GM06990 (cell line): ENCODE data around the gene MYO19.

Source experiments
- DNase-seq: peaks from one replicate; pipeline ENCODE4 v3.0.0-alpha.2; 2011; ENCODE audit not compliant: insufficient read length; ENCODE audit errors: extremely low read depth
- H3K27me3 ChIP-seq: replicated peaks from 2 replicates; pipeline ENCODE4 v1.6.0; 2011; ENCODE audit warnings: low read length; ENCODE audit not compliant: control insufficient read depth, insufficient read depth
- H3K36me3 ChIP-seq: 2 replicates; pipeline ENCODE4 v1.5.1; 2011; ENCODE audit warnings: low read length; ENCODE audit not compliant: control insufficient read depth, insufficient read depth
- H3K4me3 ChIP-seq: replicated peaks from 2 replicates; pipeline ENCODE4 v1.5.1; 2011; ENCODE audit warnings: low read depth, mild to moderate bottlenecking, control low read depth, low read length
- TF ChIP-seq, protein P1 (sequence below): IDR thresholded peaks from 2 replicates; pipeline ENCODE4 v1.5.1; 2011; ENCODE audit warnings: low read length, control low read depth, mild to moderate bottlenecking, inconsistent platforms; ENCODE audit not compliant: insufficient read depth, poor library complexity, severe bottlenecking

Gene MYO19

DNA sequence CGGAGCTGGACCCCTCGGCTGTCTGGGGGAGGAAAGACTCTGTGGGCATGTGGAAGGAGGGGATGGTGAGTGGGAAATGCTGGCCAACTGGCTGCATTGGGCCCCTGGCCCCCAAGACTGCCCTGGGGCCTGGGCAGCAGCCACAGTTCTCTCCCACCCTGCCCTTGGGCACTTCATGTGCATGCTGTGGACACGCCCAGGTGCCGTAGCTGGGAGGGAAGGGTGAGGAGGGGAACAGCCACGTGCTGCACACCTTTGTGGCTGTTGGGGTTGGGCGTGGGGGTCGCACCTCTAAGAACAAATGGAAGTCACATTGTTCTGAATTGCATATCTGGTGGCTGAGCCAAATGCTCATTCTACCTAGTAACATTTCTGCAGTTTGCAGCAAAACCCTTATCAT, 60.1 kb downstream of the MYO19 start:
- H3K27me3 ChIP-seq, result no peaks in the 10 kb centered on the region; the same call in 1 of the 2 replicates

GRCh38 chr17:36470499-36470898, 64.2 kb downstream of the MYO19 start:
- DNase-seq, result no peak

More for the DNA sequence above, 60.1 kb downstream of the MYO19 start:
- no peaks in the 10 kb centered on the region for H3K36me3 ChIP-seq
- TF ChIP-seq, protein P1, sequence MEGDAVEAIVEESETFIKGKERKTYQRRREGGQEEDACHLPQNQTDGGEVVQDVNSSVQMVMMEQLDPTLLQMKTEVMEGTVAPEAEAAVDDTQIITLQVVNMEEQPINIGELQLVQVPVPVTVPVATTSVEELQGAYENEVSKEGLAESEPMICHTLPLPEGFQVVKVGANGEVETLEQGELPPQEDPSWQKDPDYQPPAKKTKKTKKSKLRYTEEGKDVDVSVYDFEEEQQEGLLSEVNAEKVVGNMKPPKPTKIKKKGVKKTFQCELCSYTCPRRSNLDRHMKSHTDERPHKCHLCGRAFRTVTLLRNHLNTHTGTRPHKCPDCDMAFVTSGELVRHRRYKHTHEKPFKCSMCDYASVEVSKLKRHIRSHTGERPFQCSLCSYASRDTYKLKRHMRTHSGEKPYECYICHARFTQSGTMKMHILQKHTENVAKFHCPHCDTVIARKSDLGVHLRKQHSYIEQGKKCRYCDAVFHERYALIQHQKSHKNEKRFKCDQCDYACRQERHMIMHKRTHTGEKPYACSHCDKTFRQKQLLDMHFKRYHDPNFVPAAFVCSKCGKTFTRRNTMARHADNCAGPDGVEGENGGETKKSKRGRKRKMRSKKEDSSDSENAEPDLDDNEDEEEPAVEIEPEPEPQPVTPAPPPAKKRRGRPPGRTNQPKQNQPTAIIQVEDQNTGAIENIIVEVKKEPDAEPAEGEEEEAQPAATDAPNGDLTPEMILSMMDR, result no peak
- DNase-seq, result no peak
- H3K4me3 ChIP-seq, result no peak overlapping the region

DNA sequence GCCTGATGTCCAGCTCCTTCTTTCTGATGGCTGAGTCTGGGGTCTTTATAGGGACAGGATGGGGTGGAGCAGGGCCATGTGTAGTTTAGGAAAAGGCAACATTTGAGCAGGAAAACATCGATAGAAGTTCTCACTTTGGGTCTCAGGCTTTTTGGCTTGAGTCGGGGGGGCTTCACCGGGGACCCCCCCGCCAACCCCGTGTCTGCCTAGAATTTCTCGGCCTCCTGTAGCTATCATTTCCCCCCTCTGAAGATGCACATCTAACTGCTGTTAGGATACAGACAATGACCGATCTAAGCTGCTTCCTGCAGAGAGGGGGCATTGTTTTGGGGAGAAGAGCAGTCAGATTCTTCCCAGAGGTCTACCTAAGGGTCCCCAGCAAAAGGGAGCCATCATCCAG, 64.9 kb downstream of the MYO19 start:
- no peak for DNase-seq
- Histone ChIP-seq H3K4me3 (no peak overlapping the region), H3K36me3 (no peaks in the 10 kb centered on the region), H3K27me3 (peaks cover 3% of the 10 kb centered on the region; the same call in 1 of the 2 replicates)
- TF ChIP-seq, protein P1, result no peak

More at GRCh38 chr17:36470499-36470898, 64.2 kb downstream of the MYO19 start:
- peaks cover 3% of the 10 kb centered on the region; the same call in 1 of the 2 replicates for H3K27me3 ChIP-seq
- H3K36me3 ChIP-seq, result no peaks in the 10 kb centered on the region
- H3K4me3 ChIP-seq, result no peak overlapping the region
- TF ChIP-seq, protein P1, result no peak

- TF ChIP-seq, protein P1, result no peak
- DNase-seq, result no peak
- peaks cover 3% of the 10 kb centered on the region; the same call in 1 of the 2 replicates for H3K27me3 ChIP-seq
- H3K4me3 ChIP-seq, result no peak overlapping the region
- H3K36me3 ChIP-seq, result no peaks in the 10 kb centered on the region
Observed at GRCh38 chr17:36468903-36469635, 65.6 kb downstream of the MYO19 start.

DNA sequence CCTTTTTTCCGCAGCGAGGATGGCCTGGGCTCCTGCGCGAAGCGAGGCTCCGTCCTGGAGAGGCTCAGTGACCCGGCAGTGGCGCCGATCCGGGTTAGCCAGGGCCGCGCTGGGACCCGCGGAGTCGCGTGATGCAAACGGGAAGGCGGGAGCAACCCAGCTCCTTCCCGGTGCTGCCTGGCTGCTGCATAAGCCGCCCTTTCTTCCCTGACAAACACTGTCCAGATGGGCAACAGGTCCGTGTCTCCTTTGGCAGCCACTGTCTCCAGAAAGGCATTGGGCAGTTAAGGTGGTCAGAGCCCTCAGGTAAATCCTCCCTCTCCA, 69.9 kb downstream of the MYO19 start:
- no peak for DNase-seq
- H3K27me3 ChIP-seq, result peaks cover 3% of the 10 kb centered on the region
- H3K4me3 ChIP-seq, result no peak overlapping the region
- TF ChIP-seq, protein P1, result no peak
- H3K36me3 ChIP-seq, result no peaks in the 10 kb centered on the region
